NCI-H1694 (cell line): Measurements from ENCODE around the gene MGRN1.

Experiments
- DNase-seq: peaks from one replicate; lab custom pipeline; 2025; lab: John Stamatoyannopoulos, UW

The MGRN1 gene

GRCh38 chr16:4604401-4604800 is 20.2 kb upstream of the MGRN1 start:
- DNase-seq = no peak

GRCh38 chr16:4606354-4606753 is 18.3 kb upstream of the MGRN1 start:
- no peak for DNase-seq

- no peak for DNase-seq
Measured at GRCh38 chr16:4607841-4608703, 16.6 kb upstream of the MGRN1 start.

- no peak for DNase-seq
Measured at GRCh38 chr16:4608704-4608980, 16.0 kb upstream of the MGRN1 start.

GRCh38 chr16:4609200-4610010 is 15.2 kb upstream of the MGRN1 start:
- no peak for DNase-seq

- no peak for DNase-seq
Measured at GRCh38 chr16:4610011-4611005, 14.3 kb upstream of the MGRN1 start.

- DNase-seq = no peak
Measured at GRCh38 chr16:4611337-4612021, 13.1 kb upstream of the MGRN1 start.

- DNase-seq = no peak
Measured at GRCh38 chr16:4612474-4612931, 12.1 kb upstream of the MGRN1 start.

GRCh38 chr16:4612977-4613635 is 11.5 kb upstream of the MGRN1 start:
- DNase-seq = no peak

- DNase-seq = no peak
Measured at GRCh38 chr16:4613636-4614570, 10.7 kb upstream of the MGRN1 start.

GRCh38 chr16:4614571-4615383 is 9.8 kb upstream of the MGRN1 start, which contains the start of gene UBALD1:
Gene UBALD1 (minus strand): TSS chr16:4614888. CDS start chr16:4614797, 91 bp downstream.
- DNase-seq = peak; percentile 48

GRCh38 chr16:4615384-4616046 is 9.1 kb upstream of the MGRN1 start:
- no peak for DNase-seq

- DNase-seq = peak; percentile 97
Measured at GRCh38 chr16:4616047-4616811, 8.4 kb upstream of the MGRN1 start.

GRCh38 chr16:4617880-4618279 is 6.7 kb upstream of the MGRN1 start:
- no peak for DNase-seq

- no peak for DNase-seq
Measured at GRCh38 chr16:4618645-4619418, 5.8 kb upstream of the MGRN1 start.

- DNase-seq = no peak
Measured at GRCh38 chr16:4623593-4623992, 1.0 kb upstream of the MGRN1 start.
